Measurements from ENCODE around the gene MRPL2. TPM values are rescaled to one million over a fixed set of nuclear protein-coding genes. Genes with fewer than 3 reads are reported as not detected.
A peak's percentile ranks its signal among the peaks of the same experiment; 100 is the strongest.

The MRPL2 gene
- total RNA-seq, 4 donors from 2014 or later, result 17.3 to 35.4 (median 21.2) TPM

GRCh38 chr6:43013097-43013842, 46.0 kb downstream of the MRPL2 start:
- WGBS, 2 donors (ENCODE audit: low coverage in 1 of 2), result 0 to 4% methylated on average over 1 to 8 of the region's 25 CpGs
- no peaks in the 10 kb centered on the region for H3K27me3 ChIP-seq
- no peak for ATAC-seq

DNA sequence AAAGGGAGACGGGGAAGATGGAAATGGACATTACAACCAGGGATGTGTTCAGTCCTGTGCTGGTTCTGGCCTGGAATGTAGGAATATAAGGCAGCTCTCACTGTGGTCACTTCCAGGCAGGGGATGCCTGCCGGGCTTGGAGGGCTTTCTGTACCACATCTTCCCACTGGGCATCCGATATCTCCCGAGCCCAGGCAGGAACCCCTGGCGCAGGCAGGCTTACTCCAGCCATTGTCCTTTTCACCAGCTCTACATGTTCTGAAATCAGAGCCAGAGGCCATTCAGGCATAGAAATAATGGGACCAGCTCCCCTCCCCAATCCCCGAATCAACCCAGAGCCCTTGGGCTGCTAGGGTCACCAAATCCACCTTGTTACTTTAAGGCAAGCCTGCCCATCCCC, 46.9 kb downstream of the MRPL2 start:
- 51 to 60% methylated on average over 2 to 4 of the region's 6 CpGs for WGBS, 2 donors (ENCODE audit: low coverage in 1 of 2)
- H3K4me1 ChIP-seq, result peaks cover 0 to 51% (median 32%) of the 10 kb centered on the region in 3 donors
- peak overlapping the region in 1 of 4 donors; percentile 88 for H3K27ac ChIP-seq
- no peaks in the 10 kb centered on the region for H3K9me3 ChIP-seq
- H3K27me3 ChIP-seq, result no peaks in the 10 kb centered on the region
- no peak overlapping the region for H3K4me3 ChIP-seq
- no peak for ATAC-seq
- no peak for TF ChIP-seq POLR2AphosphoS5 (IDR thresholded peaks at IDR 0.05)
- no peak for TF ChIP-seq CTCF (IDR thresholded peaks at IDR 0.05)
- TF ChIP-seq EP300 (IDR thresholded peaks at IDR 0.05), result no peak
- no peak for TF ChIP-seq POLR2A (IDR thresholded peaks at IDR 0.05)
- H3K36me3 ChIP-seq, result peaks cover 0 to 58% of the 10 kb centered on the region in 2 donors

More at GRCh38 chr6:43013097-43013842, 46.0 kb downstream of the MRPL2 start:
- Histone ChIP-seq H3K27ac (peak overlapping the region; percentile 39 to 88 (median 87)), H3K9me3 (no peaks in the 10 kb centered on the region), H3K4me1 (peaks cover 0 to 60% (median 34%) of the 10 kb centered on the region in 3 donors), H3K4me3 (peak overlapping the region; percentile 63 to 83), H3K36me3 (peaks cover 0 to 58% of the 10 kb centered on the region in 2 donors)
- no peak for TF ChIP-seq CTCF (IDR thresholded peaks at IDR 0.05)
- no peak for TF ChIP-seq POLR2AphosphoS5 (IDR thresholded peaks at IDR 0.05)
- TF ChIP-seq POLR2A (IDR thresholded peaks at IDR 0.05), result no peak
- no peak for TF ChIP-seq EP300 (IDR thresholded peaks at IDR 0.05)

GRCh38 chr6:43011207-43011606, 48.0 kb downstream of the MRPL2 start:
- 0 to 79% methylated on average over 1 to 4 of the region's 6 CpGs for WGBS, 2 donors (ENCODE audit: low coverage in 1 of 2)
- no peak for ATAC-seq
- peaks cover 0 to 39% (median 21%) of the 10 kb centered on the region in 3 donors for H3K4me1 ChIP-seq
- no peak overlapping the region for H3K27ac ChIP-seq
- H3K9me3 ChIP-seq, result no peaks in the 10 kb centered on the region
- no peaks in the 10 kb centered on the region for H3K27me3 ChIP-seq
- H3K4me3 ChIP-seq, result no peak overlapping the region
- H3K36me3 ChIP-seq, result peaks cover 0 to 62% of the 10 kb centered on the region in 2 donors
- TF ChIP-seq POLR2AphosphoS5 (IDR thresholded peaks at IDR 0.05), result no peak

DNA sequence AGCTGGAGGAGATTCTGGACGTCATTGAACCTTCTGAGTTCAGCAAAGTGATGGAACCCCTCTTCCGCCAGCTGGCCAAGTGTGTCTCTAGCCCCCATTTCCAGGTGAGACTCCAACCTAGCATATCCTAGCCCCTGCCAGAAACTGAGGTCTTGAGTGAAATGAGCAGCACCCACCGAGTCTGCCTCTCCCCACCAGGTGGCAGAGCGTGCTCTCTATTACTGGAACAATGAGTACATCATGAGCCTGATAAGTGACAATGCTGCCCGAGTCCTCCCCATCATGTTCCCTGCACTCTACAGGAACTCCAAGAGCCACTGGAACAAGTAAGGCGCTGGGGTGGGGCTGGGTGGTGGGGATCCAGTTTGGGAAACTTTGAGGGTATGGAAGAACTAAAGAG, 50.1 kb downstream of the MRPL2 start:
- no peak for ATAC-seq

DNA sequence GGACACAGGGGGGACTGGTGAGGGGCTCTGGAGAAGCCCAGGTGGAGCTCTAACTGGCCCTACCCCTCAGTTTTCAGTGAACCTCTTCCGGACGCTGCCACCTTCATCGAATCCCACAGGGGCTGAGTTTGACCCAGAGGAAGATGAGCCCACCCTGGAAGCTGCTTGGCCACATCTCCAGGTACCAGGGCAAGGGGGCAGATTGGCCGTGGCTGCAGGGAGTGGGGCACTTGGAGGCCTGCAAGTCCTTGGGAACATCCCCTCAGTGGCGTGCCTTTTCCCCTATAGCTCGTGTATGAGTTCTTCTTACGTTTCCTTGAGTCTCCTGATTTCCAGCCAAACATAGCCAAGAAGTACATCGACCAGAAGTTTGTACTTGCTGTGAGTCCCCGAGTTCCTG, 52.1 kb downstream of the MRPL2 start:
- H3K36me3 ChIP-seq, result peaks cover 0 to 76% of the 10 kb centered on the region in 2 donors
- WGBS, 2 donors (ENCODE audit: low coverage in 1 of 2), result 90% methylated on average over 6 of the region's 9 CpGs; no CpG with 5 or more reads in 1 of the 2 donors
- peaks cover 0 to 7% (median 0%) of the 10 kb centered on the region in 3 donors for H3K4me1 ChIP-seq
- H3K9me3 ChIP-seq, result no peaks in the 10 kb centered on the region
- ATAC-seq, result no peak
- H3K27ac ChIP-seq, result no peak overlapping the region
- H3K27me3 ChIP-seq, result no peaks in the 10 kb centered on the region
- H3K4me3 ChIP-seq, result no peak overlapping the region
- TF ChIP-seq POLR2AphosphoS5 (IDR thresholded peaks at IDR 0.05) (no peak), POLR2A (IDR thresholded peaks at IDR 0.05) (peak in 1 of 2 donors; percentile 9), CTCF (IDR thresholded peaks at IDR 0.05) (no peak), EP300 (IDR thresholded peaks at IDR 0.05) (no peak)

More for the DNA sequence above, 50.1 kb downstream of the MRPL2 start:
- TF ChIP-seq CTCF (IDR thresholded peaks at IDR 0.05) (peak in 2 of 4 experiments; percentile 40 to 44), EP300 (IDR thresholded peaks at IDR 0.05) (no peak)
- Histone ChIP-seq H3K4me1 (peaks cover 0 to 21% (median 7%) of the 10 kb centered on the region in 3 donors), H3K36me3 (peaks cover 0 to 68% of the 10 kb centered on the region in 2 donors), H3K27ac (no peak overlapping the region), H3K27me3 (no peaks in the 10 kb centered on the region), H3K4me3 (no peak overlapping the region), H3K9me3 (no peaks in the 10 kb centered on the region)
- no CpG with 5 or more reads among the region's 6 CpGs for WGBS, 2 donors (ENCODE audit: low coverage in 1 of 2)
